Activated CD8-positive, alpha-beta memory T cell treated with anti-CD3 and anti-CD28 coated beads, Interleukin-2, amount 10 ng/mL, durations not matched to agents 7 days and 5 days (primary cell): Measurements from ENCODE around the gene STK11IP. TPM values are rescaled to one million over a fixed set of nuclear protein-coding genes. Genes with fewer than 3 reads are reported as not detected.

Experiments
- ATAC-seq: fragments of 150-1000 bp; cut with Tn5 transposase; one replicate; pipeline ENCODE4 v1.10.0; 2021; ENCODE audit warnings: moderate library complexity
- CTCF ChIA-PET: fragments of 350-600 bp; sonication (Branson Sonifier 250); formaldehyde crosslinking; loops from one replicate; lab custom pipeline; 2021; ENCODE audit warnings: antibody characterized with exemption; lab: Charles Lee
- DNase-seq: peaks from one replicate; pipeline ENCODE4 v3.0.0-alpha.2; 2020
- H3K27ac Mint-ChIP-seq: one replicate; pipeline ENCODE4 v1.8.0; 2021; ENCODE audit warnings: mild to moderate bottlenecking, mixed read lengths
- H3K27me3 Mint-ChIP-seq: one replicate; pipeline ENCODE4 v1.8.0; 2021; ENCODE audit warnings: mixed read lengths
- H3K36me3 Mint-ChIP-seq: one replicate; pipeline ENCODE4 v1.8.0; 2021; ENCODE audit warnings: mild to moderate bottlenecking, mixed read lengths
- H3K4me1 Mint-ChIP-seq: one replicate; pipeline ENCODE4 v1.8.0; 2021; ENCODE audit warnings: mixed read lengths
- H3K4me3 Mint-ChIP-seq: one replicate; pipeline ENCODE4 v1.8.0; 2021; ENCODE audit warnings: mild to moderate bottlenecking, moderate library complexity, mixed read lengths
- H3K9me3 Mint-ChIP-seq: one replicate; pipeline ENCODE4 v1.8.0; 2022; ENCODE audit warnings: low read depth, mixed read lengths
- total RNA-seq, 2 experiments: library from RNA; stranded (reverse); gene quantifications; one replicate each; pipeline ENCODE4 v1.2.3, GENCODE V29; 2021

STK11IP gene
- total RNA-seq, 2 experiments from 2014 or later = 27.7 to 30.8 TPM

DNA sequence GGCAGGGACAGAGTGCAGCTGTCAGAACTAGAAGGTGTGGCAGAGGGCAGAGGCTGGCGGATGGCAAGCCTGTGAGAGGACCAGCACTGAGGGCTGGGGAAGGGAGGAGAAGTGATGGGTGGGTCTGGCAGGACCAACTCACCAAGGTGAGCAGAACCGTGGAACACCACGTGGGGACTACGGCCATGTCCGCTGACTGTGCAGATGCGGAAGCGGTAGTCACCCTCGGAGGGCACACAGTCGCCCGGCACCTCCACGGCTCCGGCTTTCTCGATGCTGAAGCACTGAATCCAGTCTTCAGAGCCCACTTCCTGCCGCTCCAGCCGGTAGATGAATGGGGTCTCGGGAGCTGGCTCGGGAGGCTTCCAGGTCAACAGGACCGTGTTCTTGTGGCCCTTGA lies 30.5 kb upstream of the STK11IP start:
- no peaks in the 10 kb centered on the region for H3K9me3 Mint-ChIP-seq
- ATAC-seq = no peak
- no peak overlapping the region for H3K4me3 Mint-ChIP-seq
- peaks cover 26% of the 10 kb centered on the region for H3K27me3 Mint-ChIP-seq
- no peaks in the 10 kb centered on the region for H3K36me3 Mint-ChIP-seq
- no peak for DNase-seq
- H3K4me1 Mint-ChIP-seq = no peaks in the 10 kb centered on the region
- no peak overlapping the region for H3K27ac Mint-ChIP-seq
- CTCF ChIA-PET = no interaction called here

DNA sequence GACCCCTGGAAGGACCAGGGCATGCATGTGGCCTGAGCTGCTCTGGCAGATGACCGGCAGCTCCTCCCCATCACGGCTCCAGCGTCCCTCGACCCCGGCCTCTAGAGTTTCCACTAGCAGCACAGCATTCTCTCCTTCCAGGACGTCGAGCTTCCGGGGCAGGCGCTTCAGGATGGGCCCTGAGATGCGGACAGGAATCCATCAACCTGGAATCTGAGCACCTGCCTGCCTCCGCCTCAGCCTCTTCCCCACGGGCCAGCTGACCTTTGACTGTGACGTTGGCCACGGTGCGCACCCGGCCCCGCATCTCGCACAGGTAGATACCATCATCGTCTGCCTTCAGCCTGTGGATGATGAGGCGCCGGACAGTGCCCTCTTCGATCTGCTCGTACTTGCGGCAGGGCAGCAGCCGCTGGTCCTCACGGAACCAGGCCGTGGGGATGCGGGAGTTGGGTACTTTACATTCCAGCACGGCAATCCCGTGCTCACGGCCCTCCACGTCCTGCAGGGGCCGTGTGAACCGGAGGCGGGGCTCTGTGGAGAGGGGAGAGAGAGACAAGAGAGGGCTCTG lies 29.8 kb upstream of the STK11IP start:
- no peaks in the 10 kb centered on the region for H3K9me3 Mint-ChIP-seq
- peaks cover 33% of the 10 kb centered on the region for H3K27me3 Mint-ChIP-seq
- no peak overlapping the region for H3K4me3 Mint-ChIP-seq
- no peaks in the 10 kb centered on the region for H3K4me1 Mint-ChIP-seq
- DNase-seq = no peak
- CTCF ChIA-PET = no interaction called here
- no peak for ATAC-seq
- H3K36me3 Mint-ChIP-seq = no peaks in the 10 kb centered on the region
- H3K27ac Mint-ChIP-seq = no peak overlapping the region

DNA sequence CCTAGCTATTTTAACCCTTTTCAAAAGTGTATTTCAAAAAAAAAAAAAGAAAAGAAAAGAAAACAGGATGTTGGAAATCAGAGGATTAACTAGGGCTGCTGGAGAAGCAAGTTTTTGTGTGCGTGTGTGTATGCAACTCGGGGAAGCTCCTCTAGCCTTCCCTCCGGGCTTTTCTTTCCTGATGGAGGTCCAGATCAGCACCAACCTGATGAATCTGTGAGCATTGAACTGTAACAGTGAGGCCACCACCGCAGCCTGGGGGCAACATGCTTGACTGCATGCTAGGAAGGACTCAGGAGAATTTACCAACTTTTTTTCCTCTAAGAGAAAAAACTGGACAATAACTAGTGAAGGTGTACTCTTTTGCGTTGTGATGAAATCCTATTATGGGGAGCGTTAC lies 28.6 kb upstream of the STK11IP start:
- no peak for ATAC-seq
- CTCF ChIA-PET = interaction anchor here (0.8 kb wide), 1 partner anchor 9 kb away, joined by 3 read pairs; no protein-coding TSS in a partner anchor
- Mint-ChIP-seq H3K4me1 (no peaks in the 10 kb centered on the region), H3K9me3 (no peaks in the 10 kb centered on the region), H3K4me3 (no peak overlapping the region), H3K27me3 (peaks cover 35% of the 10 kb centered on the region), H3K36me3 (no peaks in the 10 kb centered on the region), H3K27ac (no peak overlapping the region)
- no peak for DNase-seq

DNA sequence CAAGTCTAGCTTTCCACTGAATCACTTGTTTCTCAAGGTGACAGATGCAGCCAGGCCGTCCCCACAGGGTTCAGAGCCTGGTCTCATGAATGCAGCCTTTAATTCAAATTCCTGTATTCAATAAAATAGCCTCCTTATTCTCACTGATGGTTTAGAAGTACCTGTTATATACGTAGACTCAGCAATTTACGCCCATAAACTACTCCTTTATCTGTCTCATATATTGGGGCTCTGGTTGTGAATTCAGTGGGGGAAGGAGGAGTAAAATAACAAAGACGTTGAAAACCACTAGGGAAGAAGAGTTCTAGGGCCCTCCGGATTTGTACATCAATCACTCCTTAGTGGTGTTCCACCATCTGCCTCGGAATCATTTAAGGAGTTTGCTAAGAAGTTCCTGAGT lies 28.0 kb upstream of the STK11IP start:
- no peak overlapping the region for H3K4me3 Mint-ChIP-seq
- ATAC-seq = no peak
- H3K36me3 Mint-ChIP-seq = no peaks in the 10 kb centered on the region
- H3K9me3 Mint-ChIP-seq = no peaks in the 10 kb centered on the region
- no peak for DNase-seq
- peaks cover 33% of the 10 kb centered on the region for H3K27me3 Mint-ChIP-seq
- H3K4me1 Mint-ChIP-seq = no peaks in the 10 kb centered on the region
- H3K27ac Mint-ChIP-seq = no peak overlapping the region
- CTCF ChIA-PET = no interaction called here

DNA sequence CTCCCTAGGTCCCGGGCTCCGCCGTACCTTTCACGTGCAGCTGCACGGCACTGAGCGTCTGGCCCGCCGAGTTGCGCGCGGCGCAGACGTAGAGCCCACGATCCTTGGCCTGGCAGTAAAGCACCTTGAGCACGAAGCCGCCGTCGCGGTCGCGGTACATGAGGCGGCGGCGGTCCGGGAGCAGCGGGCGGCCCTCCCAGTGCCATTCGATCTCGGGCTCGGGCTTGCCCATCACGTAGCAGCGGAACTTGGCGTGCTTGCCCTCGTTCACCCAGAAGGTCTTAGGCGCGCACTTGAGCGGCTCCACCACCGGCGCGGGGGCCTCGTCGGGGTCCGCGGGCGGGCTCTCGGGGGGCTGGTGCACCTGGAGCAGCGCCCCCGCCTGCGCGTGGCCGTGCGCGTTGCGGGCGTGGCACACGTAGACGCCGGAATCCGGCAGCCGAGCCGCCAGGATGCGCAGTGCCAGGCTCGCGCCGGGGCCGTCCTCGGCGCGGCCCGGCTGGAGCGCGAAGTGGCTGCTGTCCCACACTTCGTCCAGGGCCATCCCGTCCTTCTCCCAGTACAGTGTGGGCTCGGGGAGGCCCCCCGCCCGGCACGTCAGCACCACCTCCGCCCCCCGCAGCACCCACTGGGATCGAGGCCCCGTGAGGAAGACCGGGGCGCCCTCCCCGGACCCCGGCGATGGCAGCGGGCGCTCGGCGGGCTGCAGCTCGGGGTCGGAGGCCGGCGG lies 27.3 kb upstream of the STK11IP start:
- peaks cover 33% of the 10 kb centered on the region for H3K27me3 Mint-ChIP-seq
- ATAC-seq (peak; percentile 32), DNase-seq (no peak)
- no peak overlapping the region for H3K4me3 Mint-ChIP-seq
- no peaks in the 10 kb centered on the region for H3K4me1 Mint-ChIP-seq
- H3K27ac Mint-ChIP-seq = no peak overlapping the region
- H3K36me3 Mint-ChIP-seq = no peaks in the 10 kb centered on the region
- H3K9me3 Mint-ChIP-seq = no peaks in the 10 kb centered on the region
- CTCF ChIA-PET = interaction anchor here (0.9 to 1.7 kb wide), 2 partner anchors 10 to 111 kb away, joined by 3 to 6 read pairs; no protein-coding TSS in a partner anchor

DNA sequence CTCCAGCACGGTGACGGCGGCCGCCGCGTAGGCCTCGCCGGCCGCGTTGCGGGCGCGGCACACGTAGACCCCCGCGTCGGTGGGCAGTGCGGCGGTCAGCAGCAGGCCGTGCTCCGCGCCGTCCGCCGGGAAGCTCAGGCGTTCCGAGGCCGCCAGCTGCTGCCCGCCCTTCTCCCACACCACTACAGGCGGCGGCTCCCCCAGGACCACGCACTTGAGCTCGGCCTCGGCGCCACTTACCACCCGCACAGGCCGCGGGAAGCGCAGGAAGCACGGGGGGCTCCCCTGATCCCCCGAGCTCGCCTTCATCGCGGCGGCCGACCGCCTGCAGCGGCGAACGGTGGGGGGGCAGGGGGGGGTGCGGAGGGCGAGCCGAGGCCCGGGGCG lies 26.7 kb upstream of the STK11IP start:
- no peaks in the 10 kb centered on the region for H3K4me1 Mint-ChIP-seq
- DNase-seq (no peak), ATAC-seq (no peak)
- CTCF ChIA-PET = interaction anchor here (0.9 to 1.7 kb wide), 2 partner anchors 11 to 112 kb away, joined by 3 to 6 read pairs; no protein-coding TSS in a partner anchor
- no peak overlapping the region for H3K27ac Mint-ChIP-seq
- no peaks in the 10 kb centered on the region for H3K9me3 Mint-ChIP-seq
- H3K36me3 Mint-ChIP-seq = no peaks in the 10 kb centered on the region
- H3K27me3 Mint-ChIP-seq = peaks cover 33% of the 10 kb centered on the region
- H3K4me3 Mint-ChIP-seq = no peak overlapping the region

DNA sequence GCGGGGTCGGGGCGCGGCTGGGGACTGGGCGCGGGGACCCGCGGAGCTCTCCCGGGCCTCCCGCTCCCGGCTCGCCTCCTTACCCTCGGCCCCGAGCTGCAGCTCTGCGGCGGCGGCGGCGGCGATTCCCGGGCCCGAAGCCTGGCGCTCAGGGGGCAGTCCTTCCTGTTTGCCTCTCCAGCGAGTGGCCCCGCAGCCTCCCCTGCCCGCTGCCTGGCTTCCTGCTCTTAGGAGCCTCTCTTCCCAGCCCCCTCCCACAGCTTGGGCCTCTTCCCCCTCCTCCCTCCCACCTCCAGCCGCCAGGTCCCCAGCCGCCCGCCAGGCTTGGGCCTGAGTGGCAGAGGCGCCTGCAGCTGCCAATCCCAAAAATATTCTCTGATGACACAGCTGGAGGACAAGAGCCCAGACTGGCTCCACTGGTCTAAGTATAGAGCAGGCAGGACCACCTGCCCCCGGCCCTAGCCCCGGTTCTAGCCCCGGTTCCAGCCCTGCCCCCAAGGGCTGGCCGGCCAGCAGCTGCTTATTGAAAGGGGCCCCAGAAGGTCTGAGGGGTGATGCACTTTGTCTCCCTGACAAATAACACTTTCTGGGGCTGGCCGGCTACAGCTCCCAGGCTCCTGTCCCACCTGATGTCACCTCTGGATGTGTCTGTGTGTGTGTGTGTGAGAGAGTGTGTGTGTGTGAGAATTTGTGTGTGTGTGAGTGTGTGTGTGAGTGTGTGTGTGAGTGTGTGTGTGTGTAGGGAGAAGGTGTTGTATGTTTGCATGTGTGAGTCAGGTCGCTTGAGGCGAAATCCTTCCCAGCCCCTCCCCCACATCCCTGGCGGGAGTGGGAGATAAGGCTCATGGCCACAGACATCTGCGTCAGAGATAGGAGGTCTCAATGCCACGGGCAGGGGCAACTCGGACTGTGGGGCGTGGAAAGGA lies 26.1 kb upstream of the STK11IP start, which contains the start of gene OBSL1:
Gene OBSL1 (minus strand): TSS at position 229 of the 926 bp plus-strand sequence. CDS start 307 bp downstream, outside the sequence.
- Mint-ChIP-seq H3K4me3 (no peak within 1 kb of the TSS), H3K9me3 (no peaks in the 10 kb centered on the region), H3K4me1 (no peaks in the 10 kb centered on the region), H3K36me3 (no peaks in the 10 kb centered on the region), H3K27ac (no peak within 1 kb of the TSS), H3K27me3 (peaks cover 33% of the 10 kb centered on the region)
- CTCF ChIA-PET = interaction anchor here (0.9 to 1.7 kb wide), 2 partner anchors 12 to 112 kb away, joined by 3 to 6 read pairs; no protein-coding TSS in a partner anchor
- no peak for ATAC-seq
- no peak for DNase-seq

DNA sequence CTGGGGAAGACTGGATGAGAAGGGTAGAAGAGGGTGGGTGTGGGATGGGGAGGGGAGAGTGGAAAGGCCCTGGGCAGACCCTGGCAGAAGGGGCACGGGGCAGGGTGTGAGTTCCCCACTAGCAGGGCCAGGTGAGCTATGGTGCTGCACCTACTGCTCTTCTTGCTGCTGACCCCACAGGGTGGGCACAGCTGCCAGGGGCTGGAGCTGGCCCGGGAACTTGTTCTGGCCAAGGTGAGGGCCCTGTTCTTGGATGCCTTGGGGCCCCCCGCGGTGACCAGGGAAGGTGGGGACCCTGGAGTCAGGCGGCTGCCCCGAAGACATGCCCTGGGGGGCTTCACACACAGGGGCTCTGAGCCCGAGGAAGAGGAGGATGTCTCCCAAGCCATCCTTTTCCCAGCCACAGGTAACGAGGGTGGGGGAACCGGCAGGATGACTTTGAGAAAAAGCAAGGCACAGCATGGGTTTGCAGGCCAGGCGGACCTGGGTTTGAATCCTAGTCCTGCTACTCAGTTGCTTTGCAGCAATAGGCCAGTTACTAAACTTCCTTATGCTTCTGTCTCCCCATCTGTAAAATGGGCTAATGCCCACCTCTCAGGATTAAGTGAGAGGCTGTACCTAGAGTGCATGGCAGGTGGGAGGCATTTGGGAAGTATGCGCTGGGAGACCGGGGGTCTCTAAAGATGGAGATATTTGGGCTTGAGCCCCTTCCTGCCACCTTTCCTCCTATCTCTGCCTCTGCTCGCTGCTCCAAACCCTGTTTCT lies 25.2 kb upstream of the STK11IP start, which contains the start of gene INHA:
Gene INHA (plus strand): TSS at position 74 of the 765 bp plus-strand sequence. CDS start 65 bp downstream, at position 139.
- no peak within 1 kb of the TSS for H3K4me3 Mint-ChIP-seq
- ATAC-seq (no peak), DNase-seq (no peak)
- H3K36me3 Mint-ChIP-seq = no peaks in the 10 kb centered on the region
- no peaks in the 10 kb centered on the region for H3K4me1 Mint-ChIP-seq
- CTCF ChIA-PET = interaction anchor here (1.7 kb wide), 1 partner anchor 12 kb away, joined by 6 read pairs; no protein-coding TSS in a partner anchor
- no peak within 1 kb of the TSS for H3K27ac Mint-ChIP-seq
- H3K27me3 Mint-ChIP-seq = peaks cover 36% of the 10 kb centered on the region
- H3K9me3 Mint-ChIP-seq = no peaks in the 10 kb centered on the region

DNA sequence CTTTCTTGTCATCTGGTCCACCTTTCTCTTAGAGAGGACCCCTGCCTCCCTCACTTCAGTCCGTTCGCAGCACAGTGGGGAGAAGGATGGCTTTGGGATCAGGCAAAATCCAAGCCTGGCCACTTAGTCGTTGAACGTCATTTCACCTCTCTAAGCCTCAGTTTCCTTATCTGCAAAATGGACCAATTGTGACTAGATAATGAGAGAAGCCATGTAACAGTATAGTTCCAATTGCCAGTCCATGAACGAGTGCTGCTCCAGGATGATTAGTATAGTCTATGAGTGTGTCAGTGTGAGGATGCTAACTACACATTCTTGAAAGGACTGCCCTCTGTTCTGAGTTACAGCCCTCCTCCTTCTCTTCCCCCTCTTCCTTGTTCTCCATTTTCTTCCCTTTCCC lies 24.5 kb upstream of the STK11IP start:
- no peaks in the 10 kb centered on the region for H3K36me3 Mint-ChIP-seq
- no peak overlapping the region for H3K4me3 Mint-ChIP-seq
- DNase-seq (no peak), ATAC-seq (no peak)
- CTCF ChIA-PET = no interaction called here
- H3K27ac Mint-ChIP-seq = no peak overlapping the region
- no peaks in the 10 kb centered on the region for H3K9me3 Mint-ChIP-seq
- peaks cover 40% of the 10 kb centered on the region for H3K27me3 Mint-ChIP-seq
- no peaks in the 10 kb centered on the region for H3K4me1 Mint-ChIP-seq

DNA sequence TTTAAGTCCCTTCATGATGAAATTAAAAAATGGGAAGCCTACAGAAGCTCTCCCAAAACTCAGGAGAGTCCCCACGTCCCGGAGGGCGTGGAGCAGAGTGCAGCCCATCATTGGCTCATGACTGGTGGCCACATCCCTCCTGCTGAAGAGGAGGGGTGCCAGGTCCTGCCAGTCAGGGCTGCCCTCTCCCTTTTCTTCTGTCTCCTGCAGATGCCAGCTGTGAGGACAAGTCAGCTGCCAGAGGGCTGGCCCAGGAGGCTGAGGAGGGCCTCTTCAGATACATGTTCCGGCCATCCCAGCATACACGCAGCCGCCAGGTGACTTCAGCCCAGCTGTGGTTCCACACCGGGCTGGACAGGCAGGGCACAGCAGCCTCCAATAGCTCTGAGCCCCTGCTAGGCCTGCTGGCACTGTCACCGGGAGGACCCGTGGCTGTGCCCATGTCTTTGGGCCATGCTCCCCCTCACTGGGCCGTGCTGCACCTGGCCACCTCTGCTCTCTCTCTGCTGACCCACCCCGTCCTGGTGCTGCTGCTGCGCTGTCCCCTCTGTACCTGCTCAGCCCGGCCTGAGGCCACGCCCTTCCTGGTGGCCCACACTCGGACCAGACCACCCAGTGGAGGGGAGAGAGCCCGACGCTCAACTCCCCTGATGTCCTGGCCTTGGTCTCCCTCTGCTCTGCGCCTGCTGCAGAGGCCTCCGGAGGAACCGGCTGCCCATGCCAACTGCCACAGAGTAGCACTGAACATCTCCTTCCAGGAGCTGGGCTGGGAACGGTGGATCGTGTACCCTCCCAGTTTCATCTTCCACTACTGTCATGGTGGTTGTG lies 23.0 kb upstream of the STK11IP start:
- CTCF ChIA-PET = interaction anchor here (1.4 kb wide), 1 partner anchor 33 kb away, joined by 3 read pairs; no protein-coding TSS in a partner anchor
- DNase-seq (no peak), ATAC-seq (no peak)
- H3K4me1 Mint-ChIP-seq = no peaks in the 10 kb centered on the region
- H3K27me3 Mint-ChIP-seq = peaks cover 34% of the 10 kb centered on the region
- no peaks in the 10 kb centered on the region for H3K9me3 Mint-ChIP-seq
- no peaks in the 10 kb centered on the region for H3K36me3 Mint-ChIP-seq
- H3K4me3 Mint-ChIP-seq = no peak overlapping the region
- no peak overlapping the region for H3K27ac Mint-ChIP-seq

DNA sequence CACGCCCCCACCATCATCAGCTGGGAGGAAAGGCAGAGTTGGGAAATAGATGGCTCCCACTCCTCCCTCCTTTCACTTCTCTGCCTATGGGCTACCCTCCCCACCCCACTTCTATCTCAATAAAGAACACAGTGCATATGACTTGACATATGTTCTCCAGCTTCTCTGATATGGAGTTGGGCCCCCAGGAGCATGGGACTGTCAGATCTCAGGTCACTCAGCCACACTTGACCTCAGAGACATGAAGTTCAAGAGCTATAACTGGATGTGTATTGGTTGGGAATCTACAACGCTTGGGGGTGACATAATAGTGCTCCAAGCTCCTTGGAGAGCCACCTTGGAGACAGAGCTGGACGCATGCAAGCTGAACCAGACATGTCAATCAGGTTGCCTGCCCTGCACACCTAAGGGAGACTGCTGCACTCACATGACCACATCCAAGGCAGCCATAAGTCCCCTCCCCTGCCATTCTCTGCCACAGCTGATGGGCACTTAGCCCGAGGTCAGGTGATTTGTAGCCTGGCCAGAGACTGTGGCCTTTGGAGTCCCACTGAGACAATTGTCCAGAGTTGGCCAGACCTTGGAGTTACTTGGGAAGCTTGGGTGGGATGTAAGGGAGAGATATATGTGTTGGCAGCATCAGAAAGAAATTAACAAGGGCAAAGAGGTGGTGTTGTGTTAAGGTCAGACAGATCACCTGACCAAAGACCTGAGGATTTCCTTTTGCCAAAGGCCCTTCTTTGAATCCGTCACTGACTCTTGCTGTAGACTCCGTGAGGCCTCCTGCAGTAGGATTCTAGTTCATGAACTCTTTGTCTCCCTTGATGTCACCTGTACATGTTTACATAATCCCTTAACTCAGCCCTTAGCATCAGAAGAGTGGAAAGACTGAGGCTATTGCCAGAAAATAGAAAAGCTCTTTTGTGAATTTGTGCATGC lies 21.8 kb upstream of the STK11IP start:
- Mint-ChIP-seq H3K4me3 (no peak overlapping the region), H3K36me3 (no peaks in the 10 kb centered on the region), H3K27ac (no peak overlapping the region), H3K27me3 (peaks cover 28% of the 10 kb centered on the region), H3K4me1 (no peaks in the 10 kb centered on the region), H3K9me3 (no peaks in the 10 kb centered on the region)
- ATAC-seq = no peak
- CTCF ChIA-PET = interaction anchor here (1.4 kb wide), 1 partner anchor 35 kb away, joined by 3 read pairs; no protein-coding TSS in a partner anchor
- DNase-seq = no peak
